DND-41 (cell line): ENCODE data around the gene AMTN.

Source experiments
- EZH2 ChIP-seq: IDR thresholded peaks from 3 replicates; pipeline ENCODE4 v1.6.1; 2012; ENCODE audit warnings: borderline replicate concordance, low read depth, mild to moderate bottlenecking, moderate library complexity, low read length, inconsistent platforms; ENCODE audit not compliant: severe bottlenecking
- TF ChIP-seq, protein P1 (sequence below): IDR thresholded peaks from 2 replicates; pipeline ENCODE4 v1.5.1; 2012; ENCODE audit warnings: borderline replicate concordance, low read length, moderate library complexity, mild to moderate bottlenecking; ENCODE audit not compliant: poor library complexity, severe bottlenecking; ENCODE audit errors: extremely low read depth

DNA sequence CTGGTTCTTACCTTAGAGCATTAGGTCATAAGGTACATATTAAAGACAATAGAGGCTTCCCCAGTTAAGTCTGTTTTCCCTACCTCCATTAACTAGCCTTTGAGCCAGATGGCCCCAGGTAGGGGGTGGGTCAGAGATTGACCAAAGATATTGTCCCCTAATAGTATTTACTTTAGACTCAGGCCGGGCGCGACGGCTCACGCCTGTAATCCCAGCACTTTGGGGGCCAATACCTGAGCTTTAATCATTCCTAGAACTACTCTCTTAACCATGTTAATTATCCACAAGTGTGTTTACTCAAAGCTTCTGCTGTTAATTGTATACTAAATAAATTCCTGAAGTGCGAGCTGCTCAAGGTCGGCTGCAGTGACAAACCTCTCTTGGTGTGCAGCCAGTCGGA, 45.7 kb downstream of the AMTN start:
- TF ChIP-seq, protein P1, sequence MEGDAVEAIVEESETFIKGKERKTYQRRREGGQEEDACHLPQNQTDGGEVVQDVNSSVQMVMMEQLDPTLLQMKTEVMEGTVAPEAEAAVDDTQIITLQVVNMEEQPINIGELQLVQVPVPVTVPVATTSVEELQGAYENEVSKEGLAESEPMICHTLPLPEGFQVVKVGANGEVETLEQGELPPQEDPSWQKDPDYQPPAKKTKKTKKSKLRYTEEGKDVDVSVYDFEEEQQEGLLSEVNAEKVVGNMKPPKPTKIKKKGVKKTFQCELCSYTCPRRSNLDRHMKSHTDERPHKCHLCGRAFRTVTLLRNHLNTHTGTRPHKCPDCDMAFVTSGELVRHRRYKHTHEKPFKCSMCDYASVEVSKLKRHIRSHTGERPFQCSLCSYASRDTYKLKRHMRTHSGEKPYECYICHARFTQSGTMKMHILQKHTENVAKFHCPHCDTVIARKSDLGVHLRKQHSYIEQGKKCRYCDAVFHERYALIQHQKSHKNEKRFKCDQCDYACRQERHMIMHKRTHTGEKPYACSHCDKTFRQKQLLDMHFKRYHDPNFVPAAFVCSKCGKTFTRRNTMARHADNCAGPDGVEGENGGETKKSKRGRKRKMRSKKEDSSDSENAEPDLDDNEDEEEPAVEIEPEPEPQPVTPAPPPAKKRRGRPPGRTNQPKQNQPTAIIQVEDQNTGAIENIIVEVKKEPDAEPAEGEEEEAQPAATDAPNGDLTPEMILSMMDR: no peak
- no peak for TF ChIP-seq EZH2
